ENCODE measurements around the gene TMEM270. TPM values are rescaled to one million over a fixed set of nuclear protein-coding genes. Genes with fewer than 3 reads are reported as not detected.

The TMEM270 gene
- total RNA-seq, 2 experiments from 2014 or later, result not detected

GRCh38 chr7:73876973-73877372 lies 16.0 kb downstream of the TMEM270 start:
- CTCF ChIA-PET, result no interaction called here
- intact Hi-C loops (cut with DNase I, micrococcal nuclease), result no loop called here
- Histone ChIP-seq H3K4me3 (ENCODE audit: low read length) (no peak overlapping the region), H3K27ac (ENCODE audit: low read depth in 1 of 2, low read length in 2 of 2) (no peak overlapping the region), H3K4me1 (ENCODE audit: insufficient read depth, low read length) (no peaks in the 10 kb centered on the region), H3K36me3 (ENCODE audit: insufficient read depth, low read length) (no peaks in the 10 kb centered on the region), H3K27me3 (ENCODE audit: control insufficient read depth in 1 of 2, insufficient read depth in 2 of 2, low read length in 2 of 2) (peaks cover 3 to 5% of the 10 kb centered on the region in 2 experiments), H3K9me3 (ENCODE audit: control insufficient read depth in 1 of 2, insufficient read depth in 1 of 2, low read length in 2 of 2) (no peaks in the 10 kb centered on the region)
- Mint-ChIP-seq H3K27me3 (no peaks in the 10 kb centered on the region), H3K4me1 (ENCODE audit: low read depth) (no peaks in the 10 kb centered on the region), H3K4me3 (no peak overlapping the region), H3K27ac (no peak overlapping the region), H3K36me3 (ENCODE audit: low read depth) (no peaks in the 10 kb centered on the region), H3K9me3 (no peaks in the 10 kb centered on the region)
- ATAC-seq (ENCODE audit: poor library complexity), result no peak
- POLR2A ChIA-PET, result no interaction called here
- DNase-seq, result no peak
- no peak for TF ChIP-seq CTCF (IDR thresholded peaks at IDR 0.05)

- no peaks in the 10 kb centered on the region for H3K4me1 Mint-ChIP-seq (ENCODE audit: low read depth)
- no peak overlapping the region for H3K27ac Mint-ChIP-seq
- POLR2A ChIA-PET, result no interaction called here
These were observed 19.2 kb downstream of the TMEM270 start for GRCh38 chr7:73879977-73880681.

GRCh38 chr7:73880755-73881328 lies 19.9 kb downstream of the TMEM270 start:
- no peak for TF ChIP-seq CTCF (IDR thresholded peaks at IDR 0.05)
- Mint-ChIP-seq H3K9me3 (no peaks in the 10 kb centered on the region), H3K4me3 (no peak overlapping the region), H3K27me3 (peaks cover 3% of the 10 kb centered on the region), H3K4me1 (ENCODE audit: low read depth) (no peaks in the 10 kb centered on the region), H3K36me3 (ENCODE audit: low read depth) (no peaks in the 10 kb centered on the region), H3K27ac (no peak overlapping the region)
- Histone ChIP-seq H3K4me3 (ENCODE audit: low read length) (no peak overlapping the region), H3K27ac (ENCODE audit: low read depth in 1 of 2, low read length in 2 of 2) (no peak overlapping the region), H3K27me3 (ENCODE audit: control insufficient read depth in 1 of 2, insufficient read depth in 2 of 2, low read length in 2 of 2) (peaks cover 3 to 5% of the 10 kb centered on the region in 2 experiments), H3K4me1 (ENCODE audit: insufficient read depth, low read length) (no peaks in the 10 kb centered on the region), H3K9me3 (ENCODE audit: control insufficient read depth in 1 of 2, insufficient read depth in 1 of 2, low read length in 2 of 2) (no peaks in the 10 kb centered on the region), H3K36me3 (ENCODE audit: insufficient read depth, low read length) (no peaks in the 10 kb centered on the region)
- intact Hi-C loops (cut with DNase I, micrococcal nuclease), result no loop called here
- CTCF ChIA-PET, result no interaction called here
- POLR2A ChIA-PET, result no interaction called here
- DNase-seq, result no peak
- ATAC-seq (ENCODE audit: poor library complexity), result no peak

More at GRCh38 chr7:73879977-73880681, 19.2 kb downstream of the TMEM270 start:
- no peaks in the 10 kb centered on the region for H3K4me1 ChIP-seq (ENCODE audit: insufficient read depth, low read length)
- H3K36me3 ChIP-seq (ENCODE audit: insufficient read depth, low read length), result no peaks in the 10 kb centered on the region
- H3K9me3 ChIP-seq (ENCODE audit: control insufficient read depth in 1 of 2, insufficient read depth in 1 of 2, low read length in 2 of 2), result no peaks in the 10 kb centered on the region
- H3K27ac ChIP-seq (ENCODE audit: low read depth in 1 of 2, low read length in 2 of 2), result no peak overlapping the region
- Mint-ChIP-seq H3K4me3 (no peak overlapping the region), H3K9me3 (no peaks in the 10 kb centered on the region), H3K36me3 (ENCODE audit: low read depth) (no peaks in the 10 kb centered on the region), H3K27me3 (no peaks in the 10 kb centered on the region)
- peaks cover 3 to 5% of the 10 kb centered on the region in 2 experiments for H3K27me3 ChIP-seq (ENCODE audit: control insufficient read depth in 1 of 2, insufficient read depth in 2 of 2, low read length in 2 of 2)
- CTCF ChIA-PET, result no interaction called here
- ATAC-seq (ENCODE audit: poor library complexity), result no peak
- intact Hi-C loops (cut with DNase I, micrococcal nuclease), result no loop called here
- no peak for DNase-seq
- no peak for TF ChIP-seq CTCF (IDR thresholded peaks at IDR 0.05)
- no peak overlapping the region for H3K4me3 ChIP-seq (ENCODE audit: low read length)

Data from CD4-positive, alpha-beta T cell (primary cell).